ENCODE measurements around the gene TMEM60. TPM values are rescaled to one million over a fixed set of nuclear protein-coding genes. Genes with fewer than 3 reads are reported as not detected.

The TMEM60 gene
- total and polyA plus RNA-seq, 2 of the 8 experiments (the other 6 are each of a cell fraction or from before 2014, with no cell fraction given), result 22.1 to 29.2 TPM

DNA sequence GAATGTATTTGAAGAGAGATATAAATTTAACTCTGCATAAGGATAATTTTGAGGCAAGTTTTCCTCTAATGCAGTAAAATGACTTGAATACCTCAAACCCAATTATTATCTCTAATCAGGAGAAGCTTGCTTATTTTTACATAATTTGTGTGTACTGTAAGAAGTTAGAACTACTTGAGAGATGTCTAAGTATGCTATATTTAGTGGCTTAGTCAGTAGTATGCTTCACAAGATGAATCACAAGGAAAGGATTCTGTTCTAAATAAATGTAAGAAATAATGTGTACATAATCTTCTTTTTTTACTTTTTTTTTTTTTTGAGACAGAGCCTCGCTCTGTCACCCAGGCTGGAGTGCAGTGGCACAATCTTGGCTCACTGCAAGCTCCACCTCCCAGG is 14.1 kb upstream of the TMEM60 start:
- TF ChIP-seq KDM4A (IDR thresholded peaks at IDR 0.05; ENCODE audit: low read depth, low read length, severe bottlenecking) (no peak), EP300 (IDR thresholded peaks at IDR 0.05; ENCODE audit: borderline replicate concordance in 1 of 2, low read depth in 2 of 2, low read length in 2 of 2) (no peak), SIX5 (IDR thresholded peaks at IDR 0.05; ENCODE audit: low read depth, low read length) (no peak), GTF2F1 (IDR thresholded peaks at IDR 0.05; ENCODE audit: borderline replicate concordance, low read depth, low read length) (no peak), CHD1 (IDR thresholded peaks at IDR 0.05; ENCODE audit: low read depth, low read length) (no peak), SP4 (IDR thresholded peaks at IDR 0.05; ENCODE audit: low read length) (no peak), TAF1 (IDR thresholded peaks at IDR 0.05; ENCODE audit: low read depth, low read length) (no peak), SIRT6 (IDR thresholded peaks at IDR 0.05; ENCODE audit: low read length) (no peak), TCF12 (IDR thresholded peaks at IDR 0.05; ENCODE audit: low read depth, low read length) (no peak), BRCA1 (IDR thresholded peaks at IDR 0.05; ENCODE audit: low read depth, low read length) (no peak)
- TF ChIP-seq, protein P1, sequence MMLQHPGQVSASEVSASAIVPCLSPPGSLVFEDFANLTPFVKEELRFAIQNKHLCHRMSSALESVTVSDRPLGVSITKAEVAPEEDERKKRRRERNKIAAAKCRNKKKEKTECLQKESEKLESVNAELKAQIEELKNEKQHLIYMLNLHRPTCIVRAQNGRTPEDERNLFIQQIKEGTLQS (IDR thresholded peaks at IDR 0.05; ENCODE audit: insufficient read depth, low read depth, low read length), result no peak
- WGBS, 2 experiments (ENCODE audit: extremely low coverage in 1 of 2, insufficient coverage in 1 of 2, insufficient read length in 1 of 2, insufficient replicate concordance in 2 of 2, low coverage in 1 of 2, low lambda C conversion rate in 2 of 2, missing lambda C conversion rate in 1 of 2), result no CpG with 5 or more reads among the region's 1 CpG
- Histone ChIP-seq H4K20me1 (replicated peaks in 1 of 2; ENCODE audit: control insufficient read depth in 1 of 2, insufficient read depth in 2 of 2, low read length in 2 of 2) (no peaks in the 10 kb centered on the region), H2BK12ac (ENCODE audit: low read depth, low read length) (no peak overlapping the region), H3K36me3 (ENCODE audit: control insufficient read depth in 2 of 4, insufficient read depth in 4 of 4, low read length in 3 of 4) (no peaks in the 10 kb centered on the region), H2BK120ac (replicated peaks; ENCODE audit: low read depth, low read length) (no peak overlapping the region), H2BK15ac (ENCODE audit: low read length) (no peak overlapping the region), H3K79me2 (ENCODE audit: control insufficient read depth in 1 of 2, insufficient read depth in 2 of 2, low read length in 2 of 2) (peaks cover 0 to 17% of the 10 kb centered on the region in 2 experiments; a peak in 2 of 4 replicates), H3K56ac (replicated peaks; ENCODE audit: insufficient read length, low read depth, low read length) (no peak overlapping the region), H3K14ac (ENCODE audit: insufficient read length) (no peak overlapping the region), H3K18ac (ENCODE audit: extremely low read depth, low read length) (no peak overlapping the region), H3K4ac (replicated peaks; ENCODE audit: insufficient read length, low read depth, low read length) (no peak overlapping the region), H2BK5ac (ENCODE audit: low read depth, low read length) (no peak overlapping the region), H3K9ac (replicated peaks in 1 of 4; ENCODE audit: extremely low read depth in 1 of 4, low read depth in 3 of 4, low read length in 3 of 4) (no peak overlapping the region), H3K27ac (ENCODE audit: low read depth, low read length) (no peak overlapping the region), H3K4me3 (ENCODE audit: extremely low read depth in 1 of 4, insufficient read depth in 2 of 4, low read depth in 3 of 4, low read length in 4 of 4) (no peak overlapping the region), H3K79me1 (ENCODE audit: low read depth, low read length) (no peaks in the 10 kb centered on the region; the same call in 1 of the 2 replicates), H4K91ac (replicated peaks; ENCODE audit: insufficient read length, low read length) (no peak overlapping the region), H3K4me2 (ENCODE audit: insufficient read depth in 1 of 2, low read depth in 2 of 2, low read length in 2 of 2) (no peak overlapping the region), H3K27me3 (replicated peaks in 1 of 4; ENCODE audit: control insufficient read depth in 3 of 4, extremely low read depth in 1 of 4, insufficient read depth in 3 of 4, low read length in 3 of 4) (no peaks in the 10 kb centered on the region), H3K9me3 (ENCODE audit: insufficient read depth in 2 of 2, low read depth in 1 of 2, low read length in 1 of 2) (no peaks in the 10 kb centered on the region), H4K8ac (ENCODE audit: extremely low read depth, insufficient read depth, low read length) (no peak overlapping the region), H4K5ac (ENCODE audit: insufficient read length, low read depth, low read length) (no peak overlapping the region), H2AFZ (ENCODE audit: low read length) (no peak overlapping the region), H3K23me2 (ENCODE audit: low read depth, low read length) (no peaks in the 10 kb centered on the region), H2BK20ac (ENCODE audit: low read length) (no peak overlapping the region), H3K4me1 (replicated peaks in 1 of 4; ENCODE audit: control insufficient read depth in 3 of 4, insufficient read depth in 4 of 4, low read length in 3 of 4) (no peaks in the 10 kb centered on the region), H3K23ac (ENCODE audit: insufficient read length) (no peak overlapping the region), H2AK5ac (ENCODE audit: low read depth, low read length) (no peak overlapping the region)
- DNase-seq (ENCODE audit: low read depth in 1 of 2, low spot score in 2 of 2) (no peak), FAIRE-seq (no peak)
- ChIA-PET POLR2A (ENCODE audit: partially characterized antibody) (interaction anchor here (0.9 to 1.2 kb wide), 2 partner anchors 14 to 256 kb away, joined by 3 to 5 read pairs; partner anchors contain the start of genes PHTF2 and TMEM60), CTCF (ENCODE audit: partially characterized antibody) (no interaction called here)
